VCaP (cell line): ENCODE measurements around the gene KCNC1.

Experiments
- H3K27ac ChIP-seq: fragments of 450-650 bp; 2 replicates; pipeline ENCODE4 v1.5.1; 2017
- CTCF ChIP-seq: fragments of 450-650 bp; conservative IDR thresholded peaks from 2 replicates; pipeline ENCODE4 v1.5.1; 2017; ENCODE audit warnings: mild to moderate bottlenecking, moderate library complexity

Gene KCNC1

GRCh38 chr11:17767914-17768313, 33.3 kb downstream of the KCNC1 start:
- no peak for TF ChIP-seq CTCF
- no peak overlapping the region for H3K27ac ChIP-seq

- no peak overlapping the region for H3K27ac ChIP-seq
- TF ChIP-seq CTCF, result no peak
Observed at GRCh38 chr11:17768547-17768946, 34.0 kb downstream of the KCNC1 start.

GRCh38 chr11:17769218-17769617, 34.6 kb downstream of the KCNC1 start:
- H3K27ac ChIP-seq, result no peak overlapping the region
- TF ChIP-seq CTCF, result no peak

- no peak for TF ChIP-seq CTCF
- no peak overlapping the region for H3K27ac ChIP-seq
Observed at GRCh38 chr11:17770048-17770652, 35.6 kb downstream of the KCNC1 start.

- no peak overlapping the region for H3K27ac ChIP-seq
- TF ChIP-seq CTCF, result no peak
Observed at GRCh38 chr11:17770917-17771316, 36.3 kb downstream of the KCNC1 start.

- H3K27ac ChIP-seq, result no peak overlapping the region
- TF ChIP-seq CTCF, result no peak
Observed at GRCh38 chr11:17771415-17771814, 36.8 kb downstream of the KCNC1 start.

GRCh38 chr11:17771841-17772401, 37.3 kb downstream of the KCNC1 start:
- no peak overlapping the region for H3K27ac ChIP-seq
- TF ChIP-seq CTCF, result no peak
